HepG2 (cell line): ENCODE data around the gene RPRD2. TPM values are rescaled to one million over a fixed set of nuclear protein-coding genes. Genes with fewer than 3 reads are reported as not detected.
A peak's percentile ranks its signal among the peaks of the same experiment; 100 is the strongest.

Experiments used
- KDM3A ChIP-seq: IDR thresholded peaks from 2 replicates; pipeline ENCODE4 v1.6.1; 2018; ENCODE audit warnings: low read depth, missing compliant biosample characterization
- ZMYM4 ChIP-seq: sonication (generic); formaldehyde crosslinking; IDR thresholded peaks from 2 replicates; pipeline ENCODE4 v1.8.1; 2023; ENCODE audit warnings: mild to moderate bottlenecking, missing genetic modification reagents
- ZNF317 ChIP-seq: sonication (generic); formaldehyde crosslinking; IDR thresholded peaks from 2 replicates; pipeline ENCODE4 v1.5.0; 2020; ENCODE audit warnings: mild to moderate bottlenecking, missing genetic modification reagents
- polyA plus RNA-seq, 8 experiments: library from polyadenylated mRNA; depleted of rRNA in 3 of 8; stranded (reverse) in 7 of 8; unstranded in 1 of 8; fragments of >200 nt; fragmentation: Illumina TruSeq in 4 of 8; extraction: Trizol in 4 of 8; gene quantifications; 2 replicates each; pipeline versions ENCODE4 v1.2.1 to v1.2.3, GENCODE V29; 2011 to 2016; ENCODE audit warnings: low read depth in 4 of 8, missing spikeins in 1 of 8, mixed read lengths in 1 of 8; ENCODE audit not compliant: insufficient read depth in 1 of 8
- total RNA-seq, 5 experiments: library from RNA; depleted of rRNA; stranded (reverse); fragments of >200 nt; fragmentation: Illumina TruSeq; extraction: Trizol; gene quantifications; 2 replicates each; pipeline ENCODE4 v1.2.3, GENCODE V29; 2016; ENCODE audit warnings: low read depth in 1 of 5
- TF ChIP-seq, protein P1 (sequence below): sonication (generic); formaldehyde crosslinking; IDR thresholded peaks from 2 replicates; pipeline ENCODE4 v1.4.0; 2020; ENCODE audit warnings: mild to moderate bottlenecking, missing genetic modification reagents, borderline replicate concordance
- TF ChIP-seq, protein P2 (sequence below): sonication (generic); formaldehyde crosslinking; IDR thresholded peaks from 2 replicates; pipeline ENCODE4 v1.4.0; 2020; ENCODE audit warnings: missing genetic modification reagents, mild to moderate bottlenecking, borderline replicate concordance
- TF ChIP-seq, protein P3 (sequence below): sonication (generic); formaldehyde crosslinking; IDR thresholded peaks from 2 replicates; pipeline ENCODE4; 2020; ENCODE audit warnings: missing genetic modification reagents, mild to moderate bottlenecking, borderline replicate concordance
- TF ChIP-seq, protein P4 (sequence below): sonication (generic); formaldehyde crosslinking; IDR thresholded peaks from 2 replicates; pipeline ENCODE4 v1.4.0; 2020; ENCODE audit warnings: mild to moderate bottlenecking, missing genetic modification reagents

Gene RPRD2
- total and polyA plus RNA-seq, 2 of the 13 experiments (the other 11 are each of a cell fraction or from before 2014, with no cell fraction given) = 8.0 to 8.9 TPM

DNA sequence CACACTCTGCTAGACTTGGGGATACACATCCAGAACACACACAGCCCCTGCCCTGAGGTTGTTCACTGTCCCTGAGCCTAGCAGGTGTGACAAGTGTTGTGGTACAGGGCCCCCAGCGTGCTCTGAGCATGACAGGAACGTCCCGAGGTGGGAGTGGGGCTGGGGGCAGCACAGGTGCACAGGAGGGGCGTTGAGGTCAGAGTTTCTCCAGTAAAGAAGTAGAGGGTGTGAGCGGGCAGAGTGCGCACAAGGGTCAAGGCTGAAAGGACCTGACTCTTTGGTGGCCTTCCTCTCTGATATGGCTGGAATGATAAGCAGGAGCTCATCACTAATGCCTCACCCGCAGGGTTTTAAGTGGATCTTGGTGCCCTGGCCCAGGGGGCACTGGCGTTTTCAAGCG lies 150.3 kb downstream of the RPRD2 start (continued):
- TF ChIP-seq, protein P1, sequence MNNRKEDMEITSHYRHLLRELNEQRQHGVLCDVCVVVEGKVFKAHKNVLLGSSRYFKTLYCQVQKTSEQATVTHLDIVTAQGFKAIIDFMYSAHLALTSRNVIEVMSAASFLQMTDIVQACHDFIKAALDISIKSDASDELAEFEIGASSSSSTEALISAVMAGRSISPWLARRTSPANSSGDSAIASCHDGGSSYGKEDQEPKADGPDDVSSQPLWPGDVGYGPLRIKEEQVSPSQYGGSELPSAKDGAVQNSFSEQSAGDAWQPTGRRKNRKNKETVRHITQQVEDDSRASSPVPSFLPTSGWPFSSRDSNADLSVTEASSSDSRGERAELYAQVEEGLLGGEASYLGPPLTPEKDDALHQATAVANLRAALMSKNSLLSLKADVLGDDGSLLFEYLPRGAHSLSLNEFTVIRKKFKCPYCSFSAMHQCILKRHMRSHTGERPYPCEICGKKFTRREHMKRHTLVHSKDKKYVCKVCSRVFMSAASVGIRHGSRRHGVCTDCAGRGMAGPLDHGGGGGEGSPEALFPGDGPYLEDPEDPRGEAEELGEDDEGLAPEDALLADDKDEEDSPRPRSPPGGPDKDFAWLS = no peak
- TF ChIP-seq ZNF317 (CRISPR knock-in tag) = no peak
- no peak for TF ChIP-seq ZMYM4
- TF ChIP-seq KDM3A = 0 out of 2 replicates have a peak, but pooled peaks have one; percentile 21
- TF ChIP-seq, protein P2, sequence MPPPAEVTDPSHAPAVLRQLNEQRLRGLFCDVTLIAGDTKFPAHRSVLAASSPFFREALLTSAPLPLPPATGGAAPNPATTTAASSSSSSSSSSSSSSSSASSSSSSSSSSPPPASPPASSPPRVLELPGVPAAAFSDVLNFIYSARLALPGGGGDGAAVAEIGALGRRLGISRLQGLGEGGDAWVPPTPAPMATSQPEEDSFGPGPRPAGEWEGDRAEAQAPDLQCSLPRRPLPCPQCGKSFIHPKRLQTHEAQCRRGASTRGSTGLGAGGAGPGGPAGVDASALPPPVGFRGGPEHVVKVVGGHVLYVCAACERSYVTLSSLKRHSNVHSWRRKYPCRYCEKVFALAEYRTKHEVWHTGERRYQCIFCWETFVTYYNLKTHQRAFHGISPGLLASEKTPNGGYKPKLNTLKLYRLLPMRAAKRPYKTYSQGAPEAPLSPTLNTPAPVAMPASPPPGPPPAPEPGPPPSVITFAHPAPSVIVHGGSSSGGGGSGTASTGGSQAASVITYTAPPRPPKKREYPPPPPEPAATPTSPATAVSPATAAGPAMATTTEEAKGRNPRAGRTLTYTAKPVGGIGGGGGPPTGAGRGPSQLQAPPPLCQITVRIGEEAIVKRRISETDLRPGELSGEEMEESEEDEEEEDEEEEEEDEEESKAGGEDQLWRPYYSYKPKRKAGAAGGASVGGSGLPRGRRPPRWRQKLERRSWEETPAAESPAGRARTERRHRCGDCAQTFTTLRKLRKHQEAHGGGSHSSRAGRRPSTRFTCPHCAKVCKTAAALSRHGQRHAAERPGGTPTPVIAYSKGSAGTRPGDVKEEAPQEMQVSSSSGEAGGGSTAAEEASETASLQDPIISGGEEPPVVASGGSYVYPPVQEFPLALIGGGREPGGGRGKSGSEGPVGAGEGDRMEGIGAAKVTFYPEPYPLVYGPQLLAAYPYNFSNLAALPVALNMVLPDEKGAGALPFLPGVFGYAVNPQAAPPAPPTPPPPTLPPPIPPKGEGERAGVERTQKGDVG (CRISPR knock-in tag) = 0 out of 2 replicates have a peak, but pooled peaks have one; percentile 45
- TF ChIP-seq, protein P3, sequence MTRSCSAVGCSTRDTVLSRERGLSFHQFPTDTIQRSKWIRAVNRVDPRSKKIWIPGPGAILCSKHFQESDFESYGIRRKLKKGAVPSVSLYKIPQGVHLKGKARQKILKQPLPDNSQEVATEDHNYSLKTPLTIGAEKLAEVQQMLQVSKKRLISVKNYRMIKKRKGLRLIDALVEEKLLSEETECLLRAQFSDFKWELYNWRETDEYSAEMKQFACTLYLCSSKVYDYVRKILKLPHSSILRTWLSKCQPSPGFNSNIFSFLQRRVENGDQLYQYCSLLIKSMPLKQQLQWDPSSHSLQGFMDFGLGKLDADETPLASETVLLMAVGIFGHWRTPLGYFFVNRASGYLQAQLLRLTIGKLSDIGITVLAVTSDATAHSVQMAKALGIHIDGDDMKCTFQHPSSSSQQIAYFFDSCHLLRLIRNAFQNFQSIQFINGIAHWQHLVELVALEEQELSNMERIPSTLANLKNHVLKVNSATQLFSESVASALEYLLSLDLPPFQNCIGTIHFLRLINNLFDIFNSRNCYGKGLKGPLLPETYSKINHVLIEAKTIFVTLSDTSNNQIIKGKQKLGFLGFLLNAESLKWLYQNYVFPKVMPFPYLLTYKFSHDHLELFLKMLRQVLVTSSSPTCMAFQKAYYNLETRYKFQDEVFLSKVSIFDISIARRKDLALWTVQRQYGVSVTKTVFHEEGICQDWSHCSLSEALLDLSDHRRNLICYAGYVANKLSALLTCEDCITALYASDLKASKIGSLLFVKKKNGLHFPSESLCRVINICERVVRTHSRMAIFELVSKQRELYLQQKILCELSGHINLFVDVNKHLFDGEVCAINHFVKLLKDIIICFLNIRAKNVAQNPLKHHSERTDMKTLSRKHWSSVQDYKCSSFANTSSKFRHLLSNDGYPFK (CRISPR knock-in tag) = 0 out of 2 replicates have a peak, but pooled peaks have one; percentile 11
- TF ChIP-seq, protein P4, sequence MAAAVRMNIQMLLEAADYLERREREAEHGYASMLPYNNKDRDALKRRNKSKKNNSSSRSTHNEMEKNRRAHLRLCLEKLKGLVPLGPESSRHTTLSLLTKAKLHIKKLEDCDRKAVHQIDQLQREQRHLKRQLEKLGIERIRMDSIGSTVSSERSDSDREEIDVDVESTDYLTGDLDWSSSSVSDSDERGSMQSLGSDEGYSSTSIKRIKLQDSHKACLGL = 0 out of 2 replicates have a peak, but pooled peaks have one; percentile 31
